GM12892 (cell line): ENCODE data around the gene APOC1.

ENCODE experiments used
- POLR2A ChIP-seq: IDR thresholded peaks from 2 replicates; pipeline ENCODE4 v1.6.1; 2011; ENCODE audit warnings: low read depth, low read length, control low read depth
- POLR2AphosphoS5 ChIP-seq: IDR thresholded peaks from 2 replicates; pipeline ENCODE4 v1.6.1; 2011; ENCODE audit warnings: low read depth, low read length, control low read depth
- TAF1 ChIP-seq: IDR thresholded peaks from 2 replicates; pipeline ENCODE4 v1.6.1; 2011; ENCODE audit warnings: low read depth, mild to moderate bottlenecking, control low read depth, low read length, borderline replicate concordance

DNA sequence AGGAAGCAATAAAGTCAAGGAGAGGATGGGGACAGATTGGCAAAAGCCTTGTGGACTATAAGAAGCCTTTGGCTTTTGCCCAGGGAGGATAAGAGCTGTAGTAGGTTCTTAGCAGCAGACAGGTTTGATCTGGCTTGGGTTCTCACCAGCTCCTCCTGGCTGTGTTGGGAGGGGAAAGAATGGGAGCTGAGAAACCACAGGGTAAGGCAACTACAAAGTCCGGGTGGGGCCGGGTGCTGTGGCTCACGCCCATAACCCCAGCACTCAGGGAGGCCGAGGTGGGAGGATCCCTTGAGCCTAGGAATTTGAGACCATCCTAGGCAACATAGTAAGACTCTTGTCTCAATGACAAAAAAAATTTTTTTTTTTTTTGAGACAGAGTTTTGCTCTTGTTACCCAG, 47.7 kb upstream of the APOC1 start:
- TF ChIP-seq POLR2A (no peak), POLR2AphosphoS5 (no peak), TAF1 (no peak)
